NCI-H345 treated with DMSO at 0.1 percent for 48 hours (cell line): ENCODE data around the gene KCTD5.
A peak's percentile ranks its signal among the peaks of the same experiment; 100 is the strongest.
"Not testable (repeated sequence)": the region's sequence is repeated elsewhere in the genome, so short reads cannot be mapped to it uniquely, and the experiment has no call there.

ENCODE experiments used
- DNase-seq: peaks from one replicate; lab custom pipeline; 2025; ENCODE audit not compliant: unreplicated experiment; lab: John Stamatoyannopoulos, UW

KCTD5 gene

GRCh38 chr16:2671741-2672140 is 10.6 kb upstream of the KCTD5 start:
- DNase-seq, result no peak

- DNase-seq, result peak; percentile 87
Measured at GRCh38 chr16:2673066-2673999, 9.0 kb upstream of the KCTD5 start.

- DNase-seq, result no peak
Measured at GRCh38 chr16:2675021-2675420, 7.3 kb upstream of the KCTD5 start.

- DNase-seq, result no peak
Measured at GRCh38 chr16:2675714-2676113, 6.6 kb upstream of the KCTD5 start.

- DNase-seq, result not testable (repeated sequence)
Measured at GRCh38 chr16:2676937-2677336, 5.4 kb upstream of the KCTD5 start.

- not testable (repeated sequence) for DNase-seq
Measured at GRCh38 chr16:2678206-2678965, 3.9 kb upstream of the KCTD5 start.

GRCh38 chr16:2679902-2680301 is 2.4 kb upstream of the KCTD5 start:
- DNase-seq, result not testable (repeated sequence)

GRCh38 chr16:2680360-2680759 is 2.0 kb upstream of the KCTD5 start:
- DNase-seq, result not testable (repeated sequence)

GRCh38 chr16:2683041-2683440 is 718 bp downstream of the KCTD5 start:
- DNase-seq, result not testable (repeated sequence)

GRCh38 chr16:2686075-2686474 is 3.8 kb downstream of the KCTD5 start:
- DNase-seq, result not testable (repeated sequence)

- no peak for DNase-seq
Measured at GRCh38 chr16:2686912-2687507, 4.7 kb downstream of the KCTD5 start.

GRCh38 chr16:2687531-2688308 is 5.4 kb downstream of the KCTD5 start:
- no peak for DNase-seq

GRCh38 chr16:2689422-2689821 is 7.1 kb downstream of the KCTD5 start:
- not testable (repeated sequence) for DNase-seq

- no peak for DNase-seq
Measured at GRCh38 chr16:2689968-2690801, 7.9 kb downstream of the KCTD5 start.

GRCh38 chr16:2690852-2691251 is 8.5 kb downstream of the KCTD5 start:
- DNase-seq, result no peak

GRCh38 chr16:2691491-2692248 is 9.3 kb downstream of the KCTD5 start:
- no peak for DNase-seq

GRCh38 chr16:2692251-2692947 is 10.1 kb downstream of the KCTD5 start:
- no peak for DNase-seq

GRCh38 chr16:2692948-2693651 is 10.8 kb downstream of the KCTD5 start:
- DNase-seq, result no peak
